ENCODE results near the gene PCSK6.

The PCSK6 gene

DNA sequence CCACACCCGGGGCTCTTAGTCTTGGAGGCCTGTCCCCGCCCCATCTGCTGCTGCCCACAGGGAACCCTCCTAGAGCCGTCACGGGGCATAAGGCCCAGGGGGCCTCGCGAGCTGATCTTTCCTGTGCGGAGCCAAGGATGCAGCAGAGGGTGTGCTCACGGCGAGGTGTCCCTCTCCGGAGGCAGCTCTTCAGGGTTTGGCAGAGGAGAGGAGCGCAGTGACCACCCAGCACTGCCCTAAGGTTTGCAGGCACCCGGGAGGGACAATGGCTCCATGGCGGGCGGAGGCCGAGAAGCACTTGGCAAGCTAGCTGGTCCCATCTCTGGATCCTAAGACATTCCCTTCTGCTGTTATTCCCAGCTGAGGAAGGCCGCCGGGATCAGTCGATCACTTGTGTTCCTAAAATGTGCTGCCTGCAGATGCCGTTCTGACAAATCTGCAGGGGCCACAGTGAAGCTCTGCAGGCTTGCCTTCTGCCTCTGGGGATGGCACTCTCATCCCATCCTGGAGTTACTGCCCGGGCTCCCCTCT, 47.4 kb upstream of the PCSK6 start:
- Histone ChIP-seq H3K18ac (ENCODE audit: low read length) (no peak overlapping the region), H3K4me3 (ENCODE audit: low read length in 2 of 2) (no peak overlapping the region), H3K4ac (ENCODE audit: low read length) (no peak overlapping the region), H3K9ac (ENCODE audit: low read depth, low read length, poor library complexity) (no peak overlapping the region), H2BK12ac (ENCODE audit: low read length) (no peak overlapping the region), H3K27me3 (ENCODE audit: control insufficient read depth in 3 of 3, insufficient read depth in 3 of 3, low read depth in 1 of 3, low read length in 3 of 3) (no peaks in the 10 kb centered on the region), H2AK5ac (ENCODE audit: low read depth, low read length) (no peak overlapping the region), H4K91ac (ENCODE audit: low read depth, low read length, poor library complexity) (no peak overlapping the region), H2BK120ac (ENCODE audit: low read depth, low read length) (no peak overlapping the region), H3K9me3 (replicated peaks in 1 of 2; ENCODE audit: control insufficient read depth in 2 of 2, insufficient read depth in 1 of 2, low read depth in 1 of 2, low read length in 2 of 2) (no peaks in the 10 kb centered on the region), H2BK5ac (ENCODE audit: low read length) (peak overlapping the region; percentile 10), H4K8ac (ENCODE audit: low read depth, low read length) (no peak overlapping the region), H3K4me2 (ENCODE audit: insufficient read depth, low read length, poor library complexity, severe bottlenecking) (no peak overlapping the region), H2BK15ac (ENCODE audit: low read length) (no peak overlapping the region), H3K14ac (ENCODE audit: low read length) (no peak overlapping the region), H3K36me3 (replicated peaks in 1 of 2; ENCODE audit: control insufficient read depth in 2 of 2, insufficient read depth in 2 of 2, low read length in 2 of 2) (no peaks in the 10 kb centered on the region), H3K23ac (ENCODE audit: low read depth, low read length, poor library complexity) (no peak overlapping the region), H3K4me1 (ENCODE audit: control insufficient read depth in 2 of 2, insufficient read depth in 1 of 2, low read depth in 1 of 2, low read length in 2 of 2) (peaks cover 4 to 8% of the 10 kb centered on the region in 2 donors), H2AFZ (ENCODE audit: low read length) (no peak overlapping the region), H3K79me1 (ENCODE audit: low read depth, low read length) (no peaks in the 10 kb centered on the region), H3K27ac (replicated peaks; ENCODE audit: low read length) (no peak overlapping the region)
- no peak for DNase-seq (ENCODE audit: low spot score)
- no CpG with 5 or more reads among the region's 20 CpGs for WGBS, 2 donors (ENCODE audit: extremely low coverage in 2 of 2, insufficient read length in 2 of 2, insufficient replicate concordance in 1 of 2)

DNA sequence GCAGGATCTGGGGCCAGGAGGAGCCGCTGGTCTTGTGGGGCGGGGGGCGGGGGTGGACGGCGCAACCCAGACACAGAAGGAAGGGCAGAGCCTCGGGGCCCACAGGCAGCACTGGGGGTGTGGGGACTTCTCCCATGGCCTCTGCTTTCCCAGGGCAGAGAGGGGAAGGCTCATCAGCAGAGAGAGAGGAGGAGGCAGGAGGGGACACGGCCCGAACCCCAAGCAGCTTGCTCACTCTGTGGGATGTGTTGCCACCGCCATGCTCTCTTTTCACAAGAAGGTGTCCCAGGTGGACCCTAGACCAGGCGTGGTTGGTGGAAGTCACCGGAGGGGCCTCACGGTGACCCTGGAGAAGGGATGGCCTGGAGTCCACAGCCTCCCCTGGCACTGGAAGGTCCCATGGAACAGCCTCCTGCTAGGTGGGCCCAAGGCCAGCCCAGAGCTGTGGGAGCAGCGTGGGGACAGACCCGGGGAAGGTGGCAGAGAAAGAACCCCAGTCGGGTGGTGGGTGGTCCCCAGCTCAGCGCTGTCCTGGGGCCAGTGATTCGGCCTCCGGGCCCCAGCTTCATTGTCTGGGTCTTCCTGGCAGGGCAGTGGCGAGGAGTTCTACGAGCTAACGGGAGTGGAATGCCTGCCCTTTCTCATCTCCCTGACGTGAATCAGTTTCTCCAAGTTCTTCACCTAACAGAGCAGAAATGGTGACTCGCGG, 46.8 kb upstream of the PCSK6 start:
- no peak overlapping the region for H4K8ac ChIP-seq (ENCODE audit: low read depth, low read length)
- no peak overlapping the region for H3K27ac ChIP-seq (replicated peaks; ENCODE audit: low read length)
- no peaks in the 10 kb centered on the region for H3K36me3 ChIP-seq (replicated peaks in 1 of 2; ENCODE audit: control insufficient read depth in 2 of 2, insufficient read depth in 2 of 2, low read length in 2 of 2)
- peak overlapping the region; percentile 26 for H2AFZ ChIP-seq (ENCODE audit: low read length)
- H3K27me3 ChIP-seq (ENCODE audit: control insufficient read depth in 3 of 3, insufficient read depth in 3 of 3, low read depth in 1 of 3, low read length in 3 of 3) = no peaks in the 10 kb centered on the region
- no peak overlapping the region for H3K4ac ChIP-seq (ENCODE audit: low read length)
- no peak overlapping the region for H3K4me3 ChIP-seq (ENCODE audit: low read length in 2 of 2)
- H3K18ac ChIP-seq (ENCODE audit: low read length) = peak overlapping the region; percentile 79
- no peak overlapping the region for H3K14ac ChIP-seq (ENCODE audit: low read length)
- H2BK120ac ChIP-seq (ENCODE audit: low read depth, low read length) = no peak overlapping the region
- H3K4me1 ChIP-seq (ENCODE audit: control insufficient read depth in 2 of 2, insufficient read depth in 1 of 2, low read depth in 1 of 2, low read length in 2 of 2) = peaks cover 4 to 8% of the 10 kb centered on the region in 2 donors
- peak overlapping the region; percentile 32 for H2AK5ac ChIP-seq (ENCODE audit: low read depth, low read length)
- no peaks in the 10 kb centered on the region for H3K79me1 ChIP-seq (ENCODE audit: low read depth, low read length)
- no peak overlapping the region for H4K91ac ChIP-seq (ENCODE audit: low read depth, low read length, poor library complexity)
- H3K23ac ChIP-seq (ENCODE audit: low read depth, low read length, poor library complexity) = peak overlapping the region; percentile 49
- no CpG with 5 or more reads among the region's 24 CpGs for WGBS, 2 donors (ENCODE audit: extremely low coverage in 2 of 2, insufficient read length in 2 of 2, insufficient replicate concordance in 1 of 2)
- H3K4me2 ChIP-seq (ENCODE audit: insufficient read depth, low read length, poor library complexity, severe bottlenecking) = no peak overlapping the region
- no peak for DNase-seq (ENCODE audit: low spot score)
- H2BK5ac ChIP-seq (ENCODE audit: low read length) = peak overlapping the region; percentile 10
- no peak overlapping the region for H2BK12ac ChIP-seq (ENCODE audit: low read length)
- no peak overlapping the region for H2BK15ac ChIP-seq (ENCODE audit: low read length)
- no peaks in the 10 kb centered on the region for H3K9me3 ChIP-seq (replicated peaks in 1 of 2; ENCODE audit: control insufficient read depth in 2 of 2, insufficient read depth in 1 of 2, low read depth in 1 of 2, low read length in 2 of 2)
- no peak overlapping the region for H3K9ac ChIP-seq (ENCODE audit: low read depth, low read length, poor library complexity)

DNA sequence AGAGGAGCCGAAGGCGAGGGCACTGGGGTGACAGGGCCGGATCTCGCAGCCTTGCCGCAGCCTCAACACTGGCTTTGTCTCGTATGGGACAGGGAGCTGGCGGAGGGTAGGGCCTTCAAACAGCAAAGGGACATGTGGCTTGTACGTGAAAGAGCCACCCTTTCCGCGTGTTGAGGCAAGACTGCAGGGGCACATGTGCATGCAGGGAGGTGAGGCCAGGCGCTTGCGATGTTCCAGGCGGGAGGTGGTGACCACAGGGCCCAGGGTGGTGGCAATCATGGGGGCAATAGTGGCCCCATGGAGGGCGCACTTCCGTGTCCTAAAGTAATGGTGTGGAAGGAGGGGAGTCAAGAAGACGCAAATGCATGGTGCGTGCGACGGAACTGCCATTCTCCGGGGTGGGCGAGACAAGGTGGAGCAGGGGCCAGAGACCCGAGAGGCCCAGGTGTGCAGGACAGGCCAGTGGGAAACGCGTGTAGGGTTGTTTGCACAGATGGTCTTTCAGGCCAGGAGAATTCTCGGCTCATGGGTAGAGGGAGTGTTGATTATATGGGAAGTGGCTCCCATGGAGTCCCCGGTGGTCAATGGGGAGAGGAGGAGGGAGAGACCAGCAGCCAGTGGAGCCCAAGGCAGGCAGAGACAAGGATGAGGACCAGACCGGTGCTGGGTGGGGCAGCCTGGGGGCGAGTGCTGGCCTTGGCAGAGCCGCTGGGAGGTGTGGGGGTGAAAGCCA, 45.8 kb upstream of the PCSK6 start:
- Histone ChIP-seq H2BK120ac (ENCODE audit: low read depth, low read length) (peak overlapping the region; percentile 13), H3K9ac (ENCODE audit: low read depth, low read length, poor library complexity) (no peak overlapping the region), H4K8ac (ENCODE audit: low read depth, low read length) (no peak overlapping the region), H2BK5ac (ENCODE audit: low read length) (peak overlapping the region; percentile 42), H2BK12ac (ENCODE audit: low read length) (peak overlapping the region; percentile 87), H2BK15ac (ENCODE audit: low read length) (peak overlapping the region; percentile 82), H2AK5ac (ENCODE audit: low read depth, low read length) (peak overlapping the region; percentile 41), H3K27ac (replicated peaks; ENCODE audit: low read length) (no peak overlapping the region), H3K79me1 (ENCODE audit: low read depth, low read length) (no peaks in the 10 kb centered on the region), H3K27me3 (ENCODE audit: control insufficient read depth in 3 of 3, insufficient read depth in 3 of 3, low read depth in 1 of 3, low read length in 3 of 3) (no peaks in the 10 kb centered on the region), H3K23ac (ENCODE audit: low read depth, low read length, poor library complexity) (no peak overlapping the region), H3K36me3 (replicated peaks in 1 of 2; ENCODE audit: control insufficient read depth in 2 of 2, insufficient read depth in 2 of 2, low read length in 2 of 2) (no peaks in the 10 kb centered on the region), H4K91ac (ENCODE audit: low read depth, low read length, poor library complexity) (peak overlapping the region; percentile 56), H3K18ac (ENCODE audit: low read length) (peak overlapping the region; percentile 94), H3K4me3 (ENCODE audit: low read length in 2 of 2) (peak overlapping the region in 1 of 2 donors; percentile 7), H3K9me3 (replicated peaks in 1 of 2; ENCODE audit: control insufficient read depth in 2 of 2, insufficient read depth in 1 of 2, low read depth in 1 of 2, low read length in 2 of 2) (no peaks in the 10 kb centered on the region), H3K4me1 (ENCODE audit: control insufficient read depth in 2 of 2, insufficient read depth in 1 of 2, low read depth in 1 of 2, low read length in 2 of 2) (peaks cover 4 to 8% of the 10 kb centered on the region in 2 donors), H3K4me2 (ENCODE audit: insufficient read depth, low read length, poor library complexity, severe bottlenecking) (no peak overlapping the region), H2AFZ (ENCODE audit: low read length) (peak overlapping the region; percentile 83), H3K4ac (ENCODE audit: low read length) (peak overlapping the region; percentile 27), H3K14ac (ENCODE audit: low read length) (peak overlapping the region; percentile 95)
- no peak for DNase-seq (ENCODE audit: low spot score)
- no CpG with 5 or more reads among the region's 29 CpGs for WGBS, 2 donors (ENCODE audit: extremely low coverage in 2 of 2, insufficient read length in 2 of 2, insufficient replicate concordance in 1 of 2)

DNA sequence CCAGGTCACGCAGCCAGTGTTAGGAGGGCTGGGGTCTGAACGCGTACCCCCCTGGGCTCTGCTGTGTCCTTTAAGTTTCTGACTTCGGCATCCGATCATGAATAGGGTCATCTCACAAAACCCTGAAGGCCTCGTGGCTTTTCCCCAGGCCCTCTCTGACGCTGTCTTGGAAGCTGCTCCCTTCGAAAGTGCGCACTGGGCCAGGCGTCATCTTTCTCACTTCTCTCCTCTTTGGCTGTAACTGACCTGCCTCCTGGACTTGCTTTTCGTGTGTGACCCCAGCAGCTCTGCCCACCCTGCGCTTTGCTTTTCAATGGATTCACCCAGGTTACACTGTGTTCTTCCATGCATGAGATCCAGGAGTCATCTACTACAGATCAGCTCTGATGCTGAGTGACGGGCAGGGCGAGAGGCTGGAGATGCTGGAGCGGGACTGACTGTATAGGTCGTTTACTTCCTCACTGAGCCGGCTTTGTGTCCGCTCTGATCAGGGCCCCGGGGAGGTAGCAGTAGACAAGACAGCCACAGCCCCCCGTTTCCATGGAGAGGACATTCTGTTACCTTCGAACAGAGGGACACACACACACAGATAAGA, 45.0 kb upstream of the PCSK6 start:
- no peak overlapping the region for H2AK5ac ChIP-seq (ENCODE audit: low read depth, low read length)
- H3K79me1 ChIP-seq (ENCODE audit: low read depth, low read length) = no peaks in the 10 kb centered on the region

More for the DNA sequence above, 45.0 kb upstream of the PCSK6 start:
- Histone ChIP-seq H3K23ac (ENCODE audit: low read depth, low read length, poor library complexity) (no peak overlapping the region), H3K9ac (ENCODE audit: low read depth, low read length, poor library complexity) (no peak overlapping the region), H2BK120ac (ENCODE audit: low read depth, low read length) (no peak overlapping the region), H2BK15ac (ENCODE audit: low read length) (peak overlapping the region; percentile 62), H3K4me2 (ENCODE audit: insufficient read depth, low read length, poor library complexity, severe bottlenecking) (no peak overlapping the region), H2BK5ac (ENCODE audit: low read length) (no peak overlapping the region), H3K4ac (ENCODE audit: low read length) (no peak overlapping the region), H3K27ac (replicated peaks; ENCODE audit: low read length) (no peak overlapping the region), H2BK12ac (ENCODE audit: low read length) (no peak overlapping the region), H3K9me3 (replicated peaks in 1 of 2; ENCODE audit: control insufficient read depth in 2 of 2, insufficient read depth in 1 of 2, low read depth in 1 of 2, low read length in 2 of 2) (no peaks in the 10 kb centered on the region), H4K8ac (ENCODE audit: low read depth, low read length) (no peak overlapping the region), H3K18ac (ENCODE audit: low read length) (peak overlapping the region; percentile 60), H3K36me3 (replicated peaks in 1 of 2; ENCODE audit: control insufficient read depth in 2 of 2, insufficient read depth in 2 of 2, low read length in 2 of 2) (no peaks in the 10 kb centered on the region), H4K91ac (ENCODE audit: low read depth, low read length, poor library complexity) (no peak overlapping the region), H3K27me3 (ENCODE audit: control insufficient read depth in 3 of 3, insufficient read depth in 3 of 3, low read depth in 1 of 3, low read length in 3 of 3) (no peaks in the 10 kb centered on the region), H3K14ac (ENCODE audit: low read length) (no peak overlapping the region), H2AFZ (ENCODE audit: low read length) (peak overlapping the region; percentile 83), H3K4me3 (ENCODE audit: low read length in 2 of 2) (no peak overlapping the region), H3K4me1 (ENCODE audit: control insufficient read depth in 2 of 2, insufficient read depth in 1 of 2, low read depth in 1 of 2, low read length in 2 of 2) (peaks cover 4 to 8% of the 10 kb centered on the region in 2 donors)
- no peak for DNase-seq (ENCODE audit: low spot score)
- WGBS, 2 donors (ENCODE audit: extremely low coverage in 2 of 2, insufficient read length in 2 of 2, insufficient replicate concordance in 1 of 2) = no CpG with 5 or more reads among the region's 21 CpGs
